PFSK-1 (cell line): ENCODE measurements around the gene C13orf42.

Source experiments
- FOXP2 ChIP-seq: optimal IDR thresholded peaks from 2 replicates; pipeline ENCODE3; 2011; ENCODE audit warnings: borderline replicate concordance, control low read depth, inconsistent platforms; ENCODE audit not compliant: insufficient read depth; ENCODE audit errors: extremely low read length, extremely low read depth
- POLR2AphosphoS5 ChIP-seq: IDR thresholded peaks from 2 replicates; pipeline ENCODE4 v1.6.1; 2012; ENCODE audit warnings: low read depth, mild to moderate bottlenecking, control low read depth, low read length, moderate library complexity
- REST ChIP-seq, 2 experiments: IDR thresholded peaks; 2 replicates each; pipeline versions ENCODE4 v1.6.1 to v1.8.0; 2011 to 2012; ENCODE audit warnings: low read depth in 2 of 2, low read length in 2 of 2, control low read depth in 1 of 2, inconsistent platforms in 1 of 2, mild to moderate bottlenecking in 1 of 2, moderate library complexity in 1 of 2; ENCODE audit not compliant: insufficient read depth in 1 of 2
- SIN3A ChIP-seq: IDR thresholded peaks from 2 replicates; pipeline ENCODE4 v1.6.1; 2012; ENCODE audit warnings: mild to moderate bottlenecking, low read length, moderate library complexity, borderline replicate concordance; ENCODE audit not compliant: insufficient read depth
- TAF1 ChIP-seq: IDR thresholded peaks from 2 replicates; pipeline ENCODE4 v1.6.1; 2012; ENCODE audit warnings: low read length, control low read depth, borderline replicate concordance; ENCODE audit not compliant: insufficient read depth

Gene C13orf42

GRCh38 chr13:51065372-51066090 lies 45.5 kb downstream of the C13orf42 start:
- TF ChIP-seq REST (IDR thresholded peaks at IDR 0.05; ENCODE audit: insufficient read depth in 1 of 2, low read depth in 2 of 2, low read length in 2 of 2) (no peak), TAF1 (no peak), POLR2AphosphoS5 (no peak), SIN3A (no peak), FOXP2 (no peak)

GRCh38 chr13:51064753-51065152 lies 46.3 kb downstream of the C13orf42 start:
- TF ChIP-seq FOXP2 = no peak
- TF ChIP-seq REST (IDR thresholded peaks at IDR 0.05; ENCODE audit: insufficient read depth in 1 of 2, low read depth in 2 of 2, low read length in 2 of 2) = no peak
- TF ChIP-seq SIN3A = no peak
- no peak for TF ChIP-seq TAF1
- no peak for TF ChIP-seq POLR2AphosphoS5

GRCh38 chr13:51063909-51064308 lies 47.2 kb downstream of the C13orf42 start:
- TF ChIP-seq POLR2AphosphoS5 (no peak), SIN3A (no peak)

- no peak for TF ChIP-seq REST (IDR thresholded peaks at IDR 0.05; ENCODE audit: insufficient read depth in 1 of 2, low read depth in 2 of 2, low read length in 2 of 2)
- no peak for TF ChIP-seq SIN3A
- no peak for TF ChIP-seq TAF1
- no peak for TF ChIP-seq POLR2AphosphoS5
- no peak for TF ChIP-seq FOXP2
Measured at GRCh38 chr13:51058461-51059167, 52.5 kb downstream of the C13orf42 start.

GRCh38 chr13:51057906-51058305 lies 53.2 kb downstream of the C13orf42 start:
- TF ChIP-seq POLR2AphosphoS5 = no peak
- TF ChIP-seq TAF1 = no peak
- no peak for TF ChIP-seq REST (IDR thresholded peaks at IDR 0.05; ENCODE audit: insufficient read depth in 1 of 2, low read depth in 2 of 2, low read length in 2 of 2)
